Transverse colon (tissue), 4 donors: ENCODE results near the gene SENP2. TPM values are rescaled to one million over a fixed set of nuclear protein-coding genes. Genes with fewer than 3 reads are reported as not detected.
A peak's percentile ranks its signal among the peaks of the same experiment; 100 is the strongest.
"Not testable (repeated sequence)": the region's sequence is repeated elsewhere in the genome, so short reads cannot be mapped to it uniquely, and the experiment has no call there.

Experiments used
- DNase-seq: peaks from one replicate; pipeline ENCODE4 v3.0.0-alpha.2; 2019
- H3K27ac ChIP-seq, 4 donors: fragments of 200-600 bp; sonication (generic); 2 replicates each; pipeline ENCODE4 v1.5.1; 2016 to 2018; ENCODE audit warnings: inconsistent platforms in 4 of 4
- H3K27me3 ChIP-seq: fragments of 200-600 bp; sonication (generic); 2 replicates; pipeline ENCODE4 v1.5.1; 2017; ENCODE audit warnings: inconsistent platforms
- H3K36me3 ChIP-seq, 4 donors: fragments of 200-600 bp; sonication (generic); 2 replicates each; pipeline ENCODE4 v1.5.1; 2017 to 2019; ENCODE audit warnings: inconsistent platforms in 4 of 4
- H3K4me1 ChIP-seq, 4 donors: fragments of 200-600 bp; sonication (generic); 2 replicates each; pipeline ENCODE4 v1.5.1; 2017 to 2020; ENCODE audit warnings: inconsistent platforms in 4 of 4
- H3K4me3 ChIP-seq, 4 donors: fragments of 200-600 bp; sonication (generic); 1 replicate in 1 of 4; 2 replicates in 3 of 4; pipeline versions ENCODE4 v1.5.1 to v1.6.1; 2017 to 2019; ENCODE audit warnings: inconsistent platforms in 4 of 4
- H3K9me3 ChIP-seq, 2 donors: fragments of 200-600 bp; sonication (generic); 2 replicates each; pipeline ENCODE4 v1.5.1; 2017 to 2019; ENCODE audit warnings: inconsistent platforms in 2 of 2
- EP300 ChIP-seq: sonication (generic); formaldehyde crosslinking; IDR thresholded peaks from one replicate; pipeline ENCODE4 v1.6.1; 2017; ENCODE audit warnings: antibody characterized with exemption, low read depth
- POLR2A ChIP-seq: fragments of 450-650 bp; IDR thresholded peaks from one replicate; pipeline ENCODE4 v1.6.1; 2016; ENCODE audit warnings: antibody characterized with exemption, mild to moderate bottlenecking, moderate library complexity
- POLR2AphosphoS5 ChIP-seq, 3 donors: sonication (generic); formaldehyde crosslinking; IDR thresholded peaks; one replicate each; pipeline ENCODE4 v1.6.1; 2016; ENCODE audit warnings: antibody characterized with exemption in 3 of 3
- WGBS, 2 donors: methylation state at CpG; one replicate each; pipeline ENCODE4 v1.1.5; 2018; ENCODE audit warnings: low coverage in 1 of 2; 5-methylcytosine and 5-hydroxymethylcytosine counted together
- in situ Hi-C, 4 donors: fragments of 200-750 bp; cut with MboI; loops; one replicate each; pipeline versions ENCODE4 v1.15.0 to v1.15.1; 2017; ENCODE audit warnings: low sequenced_read_pairs in 3 of 4, low pct_ligation_motif_present in 1 of 4, low pct_unique_long_range_greater_than_20kb in 1 of 4
- intact Hi-C: fragments of 100-400 bp; cut with DNase I; formaldehyde crosslinking; loops from one replicate; pipeline ENCODE4 v1.15.1; 2023; ENCODE audit warnings: low total_unique reads
- total RNA-seq, 4 donors: library from RNA; depleted of rRNA; stranded (reverse); fragments of >200 nt; gene quantifications; one replicate each; pipeline ENCODE4 v1.1.0, GENCODE V29; 2016
- TF ChIP-seq, protein P1 (sequence below), 5 experiments: fragments of 200-600 bp in 3 of 5; fragments of 450-650 bp in 2 of 5; sonication (generic) in 3 of 5; IDR thresholded peaks; 1 replicate in 2 of 5; 2 replicates in 3 of 5; pipeline ENCODE4 v1.5.1; 2016 to 2017; ENCODE audit warnings: antibody characterized with exemption in 5 of 5, inconsistent platforms in 3 of 5, mild to moderate bottlenecking in 2 of 5, moderate library complexity in 1 of 5

SENP2 gene
- total RNA-seq, 4 donors from 2014 or later: 4.0 to 28.4 (median 18.4) TPM

GRCh38 chr3:185555860-185556347, 30.2 kb upstream of the SENP2 start:
- in situ Hi-C loops (no loop called here), intact Hi-C loops (no loop called here)
- no peaks in the 10 kb centered on the region for H3K36me3 ChIP-seq
- H3K4me3 ChIP-seq: no peak overlapping the region
- WGBS, 2 donors: 36 to 50% methylated on average over 1 of the region's 1 CpG
- H3K4me1 ChIP-seq: peaks cover 0 to 69% (median 21%) of the 10 kb centered on the region in 4 donors
- H3K27me3 ChIP-seq: no peaks in the 10 kb centered on the region
- no peaks in the 10 kb centered on the region for H3K9me3 ChIP-seq
- TF ChIP-seq POLR2AphosphoS5 (IDR thresholded peaks at IDR 0.05) (no peak), EP300 (no peak), POLR2A (no peak)
- TF ChIP-seq, protein P1, sequence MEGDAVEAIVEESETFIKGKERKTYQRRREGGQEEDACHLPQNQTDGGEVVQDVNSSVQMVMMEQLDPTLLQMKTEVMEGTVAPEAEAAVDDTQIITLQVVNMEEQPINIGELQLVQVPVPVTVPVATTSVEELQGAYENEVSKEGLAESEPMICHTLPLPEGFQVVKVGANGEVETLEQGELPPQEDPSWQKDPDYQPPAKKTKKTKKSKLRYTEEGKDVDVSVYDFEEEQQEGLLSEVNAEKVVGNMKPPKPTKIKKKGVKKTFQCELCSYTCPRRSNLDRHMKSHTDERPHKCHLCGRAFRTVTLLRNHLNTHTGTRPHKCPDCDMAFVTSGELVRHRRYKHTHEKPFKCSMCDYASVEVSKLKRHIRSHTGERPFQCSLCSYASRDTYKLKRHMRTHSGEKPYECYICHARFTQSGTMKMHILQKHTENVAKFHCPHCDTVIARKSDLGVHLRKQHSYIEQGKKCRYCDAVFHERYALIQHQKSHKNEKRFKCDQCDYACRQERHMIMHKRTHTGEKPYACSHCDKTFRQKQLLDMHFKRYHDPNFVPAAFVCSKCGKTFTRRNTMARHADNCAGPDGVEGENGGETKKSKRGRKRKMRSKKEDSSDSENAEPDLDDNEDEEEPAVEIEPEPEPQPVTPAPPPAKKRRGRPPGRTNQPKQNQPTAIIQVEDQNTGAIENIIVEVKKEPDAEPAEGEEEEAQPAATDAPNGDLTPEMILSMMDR (IDR thresholded peaks at IDR 0.05): no peak
- peak overlapping the region; percentile 84 to 89 (median 88) for H3K27ac ChIP-seq
- no peak for DNase-seq

DNA sequence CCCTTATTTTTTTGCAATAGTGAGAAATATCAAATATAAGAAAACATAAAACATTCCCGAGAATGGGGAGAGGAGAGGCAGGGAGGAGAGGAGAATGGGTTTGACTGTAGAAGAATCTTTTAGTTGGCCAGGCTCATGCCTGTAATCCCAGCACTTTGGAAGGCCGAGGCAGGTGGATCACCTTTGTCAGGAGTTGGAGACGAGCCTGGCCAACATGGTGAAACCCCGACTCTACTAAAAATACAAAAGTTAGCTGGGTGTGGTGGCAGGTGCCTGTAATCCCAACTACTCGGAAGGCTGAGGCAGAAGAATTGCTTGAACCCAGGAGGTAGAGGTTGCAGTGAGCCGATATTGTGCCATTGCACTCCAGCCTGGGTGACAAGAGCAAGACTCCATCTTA, 29.5 kb upstream of the SENP2 start:
- TF ChIP-seq POLR2AphosphoS5 (IDR thresholded peaks at IDR 0.05): peak in 1 of 3 donors; percentile 10
- H3K27me3 ChIP-seq, intact Hi-C loops, in situ Hi-C loops, H3K9me3 ChIP-seq, H3K36me3 ChIP-seq, H3K4me3 ChIP-seq: not testable (repeated sequence)
- 56 to 72% methylated on average over 2 to 6 of the region's 6 CpGs for WGBS, 2 donors
- Histone ChIP-seq H3K27ac (peak overlapping the region; percentile 84 to 89 (median 88)), H3K4me1 (peaks cover 0 to 77% (median 25%) of the 10 kb centered on the region in 4 donors)
- DNase-seq: peak; percentile 50

DNA sequence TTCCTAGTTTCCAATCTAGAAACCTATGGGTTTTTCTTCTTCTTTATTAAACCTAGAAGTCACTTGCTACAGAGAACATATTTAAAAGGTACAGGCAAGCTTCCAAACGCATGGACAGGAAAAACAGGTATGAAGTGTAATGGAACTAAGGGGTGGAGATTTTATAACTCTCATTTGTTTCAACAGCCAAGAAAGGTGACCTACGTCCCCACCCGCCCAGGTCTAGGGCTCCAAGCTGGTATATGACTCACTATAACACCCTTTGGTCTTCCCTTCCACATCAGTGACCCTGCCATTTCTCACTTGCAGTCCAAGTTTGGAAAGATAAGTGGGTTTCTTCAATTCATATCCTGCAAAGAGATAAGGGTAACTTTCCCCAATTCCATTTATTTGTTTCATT, 27.7 kb upstream of the SENP2 start:
- in situ Hi-C loops: no loop called here
- H3K27me3 ChIP-seq: no peaks in the 10 kb centered on the region
- WGBS, 2 donors: 37 to 62% methylated on average over 3 of the region's 3 CpGs
- intact Hi-C loops: no loop called here
- H3K4me1 ChIP-seq: peaks cover 0 to 70% (median 23%) of the 10 kb centered on the region in 4 donors
- peak overlapping the region; percentile 84 to 89 (median 88) for H3K27ac ChIP-seq
- peak in 2 of 3 donors; percentile 76 to 82 for TF ChIP-seq POLR2AphosphoS5 (IDR thresholded peaks at IDR 0.05)
- peak; percentile 91 for TF ChIP-seq EP300
- no peak for TF ChIP-seq POLR2A
- no peaks in the 10 kb centered on the region for H3K9me3 ChIP-seq
- H3K4me3 ChIP-seq: peak overlapping the region in 1 of 4 donors; percentile 39
- peak; percentile 85 for DNase-seq
- H3K36me3 ChIP-seq: no peaks in the 10 kb centered on the region

- Histone ChIP-seq H3K4me1 (peaks cover 0 to 57% (median 18%) of the 10 kb centered on the region in 4 donors), H3K36me3 (no peaks in the 10 kb centered on the region), H3K27me3 (no peaks in the 10 kb centered on the region), H3K9me3 (no peaks in the 10 kb centered on the region), H3K27ac (peak overlapping the region in 3 of 4 donors; percentile 87 to 89 (median 88)), H3K4me3 (no peak overlapping the region)
- 80 to 81% methylated on average over 10 to 12 of the region's 12 CpGs for WGBS, 2 donors
- no peak for DNase-seq
- intact Hi-C loops (no loop called here), in situ Hi-C loops (no loop called here)
- TF ChIP-seq EP300 (no peak), POLR2A (no peak), POLR2AphosphoS5 (IDR thresholded peaks at IDR 0.05) (no peak)
- TF ChIP-seq, protein P1 (IDR thresholded peaks at IDR 0.05): no peak
These were observed 26.4 kb upstream of the SENP2 start for GRCh38 chr3:185559706-185560090.

DNA sequence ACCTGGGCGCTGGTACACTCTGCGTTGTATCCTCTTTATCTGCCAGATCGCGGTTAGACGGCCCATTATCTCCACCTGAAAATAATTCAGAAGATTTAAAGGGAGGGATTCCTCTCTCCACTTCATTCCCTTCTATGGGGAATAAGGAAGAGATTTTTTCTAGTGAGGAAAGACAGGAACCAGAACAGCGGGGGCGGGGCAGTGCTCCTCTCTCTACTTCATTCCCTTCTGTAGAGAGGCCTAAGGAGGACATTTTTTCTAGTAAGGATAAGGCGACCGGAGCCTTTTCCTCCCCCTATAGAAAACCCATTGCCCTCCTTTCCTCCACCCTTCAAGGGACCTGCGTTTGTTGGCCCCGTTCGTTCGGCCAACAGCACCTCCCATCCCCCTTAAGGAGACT, 25.4 kb upstream of the SENP2 start:
- peak overlapping the region; percentile 47 to 82 (median 60) for H3K27ac ChIP-seq
- no peaks in the 10 kb centered on the region for H3K36me3 ChIP-seq
- H3K27me3 ChIP-seq: no peaks in the 10 kb centered on the region
- TF ChIP-seq EP300 (no peak), POLR2A (no peak), POLR2AphosphoS5 (IDR thresholded peaks at IDR 0.05) (no peak)
- TF ChIP-seq, protein P1 (IDR thresholded peaks at IDR 0.05): no peak
- H3K9me3 ChIP-seq: no peaks in the 10 kb centered on the region
- in situ Hi-C loops: no loop called here
- 94 to 96% methylated on average over 8 to 13 of the region's 13 CpGs for WGBS, 2 donors
- no peak for DNase-seq
- no peak overlapping the region for H3K4me3 ChIP-seq
- intact Hi-C loops: no loop called here
- peaks cover 0 to 49% (median 16%) of the 10 kb centered on the region in 4 donors for H3K4me1 ChIP-seq
